DMS53 treated with DMSO at 0.1 percent for 48 hours (cell line): ENCODE measurements around the gene CTSF.
"Not testable (repeated sequence)": the region's sequence is repeated elsewhere in the genome, so short reads cannot be mapped to it uniquely, and the experiment has no call there.

Experiments used
- DNase-seq: peaks from one replicate; lab custom pipeline; 2025; ENCODE audit not compliant: unreplicated experiment; lab: John Stamatoyannopoulos, UW

Gene CTSF

GRCh38 chr11:66540598-66540997 lies 27.8 kb downstream of the CTSF start:
- DNase-seq = not testable (repeated sequence)

- DNase-seq = no peak
These were observed 28.6 kb downstream of the CTSF start for GRCh38 chr11:66539870-66540213.

GRCh38 chr11:66539170-66539869 lies 29.1 kb downstream of the CTSF start:
- DNase-seq = no peak

GRCh38 chr11:66532784-66533183 lies 35.6 kb downstream of the CTSF start:
- DNase-seq = no peak

- DNase-seq = no peak
These were observed 36.6 kb downstream of the CTSF start for GRCh38 chr11:66531841-66532240.

GRCh38 chr11:66530927-66531709 lies 37.3 kb downstream of the CTSF start:
- DNase-seq = no peak

- no peak for DNase-seq
These were observed 38.8 kb downstream of the CTSF start for GRCh38 chr11:66529655-66530054.

GRCh38 chr11:66529069-66529468 lies 39.3 kb downstream of the CTSF start:
- DNase-seq = no peak

GRCh38 chr11:66524304-66525040 lies 43.9 kb downstream of the CTSF start:
- no peak for DNase-seq

GRCh38 chr11:66523611-66524010 lies 44.8 kb downstream of the CTSF start:
- DNase-seq = no peak
